ELF-1 (cell line): ENCODE measurements around the gene HPN.
"Not testable (repeated sequence)": the region's sequence is repeated elsewhere in the genome, so short reads cannot be mapped to it uniquely, and the experiment has no call there.

Source experiments
- DNase-seq: peaks from one replicate; pipeline ENCODE4 v3.0.0-alpha.2; 2016; ENCODE audit warnings: low read depth, low spot score

The HPN gene

DNA sequence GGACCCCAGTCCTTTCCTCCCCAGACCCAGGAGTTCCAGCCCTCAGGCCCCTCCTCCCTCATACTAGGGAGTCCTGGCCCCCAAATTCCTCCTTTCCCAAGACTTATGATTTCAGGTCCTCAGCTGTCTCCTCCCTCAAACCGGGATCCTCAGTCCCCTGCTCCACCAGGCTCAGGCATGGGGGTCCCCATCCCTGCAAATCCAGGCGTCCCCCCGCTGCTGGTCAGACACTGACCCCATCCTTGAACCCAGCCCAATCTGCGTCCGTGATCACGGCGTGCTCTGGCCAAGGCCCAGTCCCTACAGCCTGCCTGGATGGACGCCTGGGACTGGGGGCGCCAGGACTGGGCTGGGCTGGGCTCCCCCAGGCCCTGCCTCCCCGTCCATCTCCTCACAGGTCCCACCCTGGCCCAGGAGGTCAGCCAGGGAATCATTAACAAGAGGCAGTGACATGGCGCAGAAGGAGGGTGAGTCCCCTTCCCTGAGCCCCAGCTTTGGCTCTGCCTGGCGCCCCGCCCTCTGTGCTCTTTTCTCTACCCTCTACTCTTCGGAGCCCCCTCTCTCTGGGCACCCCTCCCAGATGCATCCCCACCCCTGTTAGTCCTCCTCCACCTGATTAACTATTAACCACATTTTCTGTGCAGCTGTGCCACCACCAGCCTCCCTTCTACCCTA is 672 bp downstream of the HPN start:
- DNase-seq, result no peak

DNA sequence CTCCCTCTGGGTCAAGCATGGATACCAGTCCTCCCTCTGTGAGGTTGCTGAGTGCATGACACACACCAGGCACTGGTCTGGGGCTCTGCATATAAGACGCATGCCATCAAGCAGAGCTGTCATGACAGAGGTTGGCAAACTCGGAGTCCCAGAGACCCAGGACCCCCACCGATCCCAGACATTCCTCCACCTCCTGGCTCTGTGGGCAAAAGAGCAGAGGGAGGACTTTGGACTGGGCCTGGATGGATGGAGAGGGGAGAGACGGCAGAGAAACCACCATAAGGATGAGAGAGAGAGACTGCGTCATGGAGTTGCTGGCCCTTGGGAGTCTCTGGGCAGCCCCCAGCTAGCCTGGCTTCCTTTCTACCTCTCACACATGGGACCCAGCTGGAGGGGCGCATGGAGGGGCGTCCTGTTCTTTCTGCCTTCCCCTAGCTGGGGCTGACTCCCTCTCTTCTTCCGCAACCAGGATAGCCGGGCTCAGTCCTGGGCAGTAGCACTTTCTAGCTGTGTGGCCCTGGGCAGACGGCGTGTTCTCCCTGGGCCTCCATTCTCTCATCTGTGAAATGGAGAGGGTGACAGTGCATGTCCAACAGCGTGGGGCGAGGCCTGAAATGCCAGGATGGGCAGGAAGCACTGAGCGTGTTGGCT is 1.6 kb downstream of the HPN start:
- DNase-seq, result no peak

DNA sequence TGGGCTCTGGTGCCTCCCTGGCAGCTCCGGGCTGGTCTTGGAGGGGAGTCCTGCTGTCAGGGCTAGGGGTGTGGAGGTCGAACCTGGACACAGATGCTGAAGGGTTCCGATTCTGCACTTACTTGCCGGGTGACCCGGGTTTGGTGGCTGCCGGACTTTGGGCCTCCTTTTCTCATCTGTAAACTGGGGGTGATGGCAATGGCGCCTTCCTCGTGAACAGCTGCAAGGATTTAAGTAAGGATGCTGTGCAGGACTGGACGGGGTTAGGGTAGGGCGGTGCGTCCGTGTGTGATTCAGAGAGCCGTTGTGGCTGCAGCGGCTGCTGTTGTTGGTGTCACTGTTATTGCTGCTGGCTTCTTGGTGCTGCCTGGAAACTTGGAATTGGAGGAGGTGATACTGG is 2.4 kb downstream of the HPN start:
- no peak for DNase-seq

DNA sequence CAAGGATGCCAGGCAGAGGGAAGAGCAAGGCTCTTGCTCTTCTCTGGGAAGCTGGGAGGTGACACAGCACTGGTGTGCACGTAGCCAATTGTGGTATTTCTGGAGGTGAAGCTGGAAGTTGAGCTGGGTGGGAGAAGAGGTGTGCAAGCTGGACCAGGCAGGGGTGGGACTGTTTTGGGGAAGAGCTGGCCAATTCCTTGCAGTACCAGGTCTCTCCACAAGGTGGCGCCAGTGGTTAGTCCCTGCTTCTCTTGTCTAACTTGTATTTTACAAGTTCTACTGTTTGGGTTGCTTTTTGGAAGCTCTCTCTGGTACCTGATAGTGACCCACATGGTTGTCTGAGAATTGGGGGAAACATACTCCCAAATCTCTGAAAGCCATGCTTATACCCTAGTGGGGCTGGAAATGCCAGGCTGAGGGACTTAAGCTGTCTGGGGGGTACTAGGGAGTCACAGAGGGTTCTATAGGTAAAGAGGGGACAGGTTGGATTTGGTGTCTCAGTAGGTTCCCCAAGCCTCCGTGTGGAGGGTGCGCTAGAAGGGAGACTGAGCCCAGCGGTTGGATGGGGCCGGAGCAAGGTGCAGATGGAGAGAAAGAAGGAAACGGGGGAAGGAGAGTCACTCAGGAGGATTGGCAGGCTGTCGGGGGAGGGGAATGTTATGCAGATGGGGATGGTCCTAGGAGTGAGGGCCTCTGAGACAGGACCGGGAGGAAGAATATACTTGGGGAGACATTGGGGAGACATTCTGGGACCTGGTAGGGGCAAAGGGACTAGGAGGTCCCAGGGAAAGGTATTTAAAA is 3.0 kb downstream of the HPN start:
- DNase-seq, result peak; percentile 94

DNA sequence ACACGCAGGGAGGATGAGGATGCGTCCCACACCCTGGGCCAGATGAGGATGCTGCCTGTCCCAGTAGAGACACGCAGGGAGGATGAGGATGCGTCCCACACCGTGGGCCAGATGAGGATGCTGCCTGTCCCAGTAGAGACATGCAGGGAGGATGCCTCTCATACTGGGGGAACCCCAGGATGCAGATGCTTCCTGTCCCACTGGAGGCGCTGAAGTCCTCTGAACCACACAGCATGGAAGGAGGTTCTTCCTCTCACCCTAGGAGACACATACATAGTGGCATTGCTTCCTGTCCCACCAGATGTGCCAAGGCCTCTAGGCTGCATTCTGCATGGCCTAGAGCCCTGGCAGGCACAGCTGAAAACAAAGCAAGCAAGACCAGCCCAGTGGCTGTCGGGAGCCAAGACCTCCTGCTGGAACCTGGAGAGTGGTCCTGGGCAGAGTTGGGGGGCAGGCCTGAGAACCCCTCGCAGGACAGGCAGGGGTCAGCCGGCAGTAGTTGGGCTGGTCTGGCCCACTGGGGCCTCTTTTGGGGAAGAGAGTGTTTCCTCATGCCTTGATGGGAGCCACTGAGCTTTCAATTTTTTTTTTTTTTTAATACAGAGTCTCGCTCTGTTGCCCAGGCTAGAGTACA is 4.3 kb downstream of the HPN start:
- DNase-seq, result peak; percentile 41

DNA sequence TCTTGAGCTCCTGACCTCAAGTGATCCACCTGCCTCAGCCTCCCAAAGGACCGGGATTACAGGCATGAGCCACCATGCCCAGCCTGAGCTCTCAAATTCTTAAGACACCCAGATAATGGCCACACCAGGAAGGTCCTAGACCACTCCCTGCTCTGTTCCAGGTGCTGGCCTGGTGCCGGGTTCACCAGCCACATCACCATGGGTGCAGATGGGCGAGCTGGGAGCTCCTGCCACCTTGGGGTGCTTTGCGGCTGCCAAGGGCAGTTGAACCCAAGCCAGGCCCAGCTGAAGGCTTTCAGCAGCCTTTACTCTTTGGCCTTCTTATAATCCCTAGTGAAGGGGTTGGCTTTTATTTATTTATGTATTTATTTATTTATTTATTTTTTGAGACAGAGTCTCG is 4.9 kb downstream of the HPN start:
- no peak for DNase-seq

DNA sequence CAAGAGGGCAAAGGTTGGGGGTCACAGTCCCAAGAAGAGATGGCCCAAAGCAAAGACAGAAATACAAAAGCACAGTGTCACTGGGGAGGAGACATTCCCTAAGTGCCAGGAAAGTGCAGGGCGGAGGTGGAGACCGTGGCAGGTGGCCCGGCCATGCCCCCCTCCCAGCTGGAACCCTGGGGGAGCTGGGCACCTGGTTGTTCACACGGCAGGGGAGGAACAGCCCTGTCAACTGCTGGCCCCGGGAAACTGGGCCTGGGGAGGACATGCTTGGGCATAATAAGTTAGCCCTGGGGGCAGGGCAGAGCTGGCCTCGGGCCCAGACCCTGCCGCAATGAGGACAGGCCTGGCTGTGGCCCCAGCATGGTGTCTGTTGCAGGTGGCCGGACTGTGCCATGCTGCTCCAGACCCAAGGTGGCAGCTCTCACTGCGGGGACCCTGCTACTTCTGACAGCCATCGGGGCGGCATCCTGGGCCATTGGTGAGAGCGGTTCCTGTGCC is 7.4 kb downstream of the HPN start:
- DNase-seq, result no peak

DNA sequence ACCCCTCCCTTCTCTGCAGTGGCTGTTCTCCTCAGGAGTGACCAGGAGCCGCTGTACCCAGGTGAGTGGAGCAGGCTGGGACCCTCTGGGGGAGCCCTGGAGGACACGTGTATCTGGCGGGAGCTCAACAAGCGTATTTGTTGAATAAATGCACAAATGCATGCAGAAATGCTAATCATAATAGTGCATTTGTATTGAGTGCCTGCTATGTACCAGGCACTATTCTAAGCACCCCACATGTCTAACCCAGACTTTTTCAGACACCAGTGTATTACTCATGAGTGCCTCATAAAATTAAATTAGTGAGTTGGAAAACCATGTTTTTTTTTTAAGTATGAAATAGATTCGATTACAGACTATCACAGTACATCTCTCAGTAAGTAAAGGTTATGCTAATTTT is 7.9 kb downstream of the HPN start:
- DNase-seq, result no peak

DNA sequence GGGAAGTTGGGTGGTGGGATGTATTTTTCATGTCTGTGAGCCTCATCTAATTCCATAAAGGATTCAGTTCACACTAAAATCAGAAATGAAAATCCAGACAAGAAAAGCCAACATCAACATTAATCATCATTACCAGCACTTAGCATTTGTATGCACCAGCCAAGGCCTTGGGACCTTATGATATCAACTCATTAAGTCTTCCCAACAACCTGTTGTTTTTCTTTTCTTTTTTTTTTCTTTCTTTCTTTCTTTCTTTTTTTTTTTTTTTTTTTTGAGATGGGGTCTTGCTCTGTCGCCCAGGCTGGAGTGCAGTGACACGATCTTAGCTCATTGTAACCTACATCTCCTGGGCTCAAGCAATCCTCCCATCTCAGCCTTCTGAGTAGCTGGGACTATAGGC is 9.1 kb downstream of the HPN start:
- not testable (repeated sequence) for DNase-seq

DNA sequence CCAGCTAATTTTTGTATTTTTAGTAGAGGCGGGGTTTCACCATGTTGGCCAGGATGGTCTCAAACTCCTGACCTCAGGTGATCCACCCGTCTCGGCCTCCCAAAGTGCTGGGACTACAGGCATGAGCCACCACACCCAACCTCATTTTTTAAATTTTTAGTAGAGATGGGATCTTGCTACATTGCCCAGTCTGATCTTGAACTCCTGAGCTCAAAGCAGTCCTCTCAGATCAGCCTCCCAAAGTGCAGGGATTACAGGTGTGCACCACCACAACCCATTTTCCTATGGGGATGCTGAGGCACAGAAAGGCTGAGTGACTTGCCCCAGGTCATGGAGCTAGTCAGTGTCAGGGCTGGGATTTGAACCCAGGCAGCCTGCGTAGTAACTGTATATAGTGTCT is 9.7 kb downstream of the HPN start:
- DNase-seq, result not testable (repeated sequence)

DNA sequence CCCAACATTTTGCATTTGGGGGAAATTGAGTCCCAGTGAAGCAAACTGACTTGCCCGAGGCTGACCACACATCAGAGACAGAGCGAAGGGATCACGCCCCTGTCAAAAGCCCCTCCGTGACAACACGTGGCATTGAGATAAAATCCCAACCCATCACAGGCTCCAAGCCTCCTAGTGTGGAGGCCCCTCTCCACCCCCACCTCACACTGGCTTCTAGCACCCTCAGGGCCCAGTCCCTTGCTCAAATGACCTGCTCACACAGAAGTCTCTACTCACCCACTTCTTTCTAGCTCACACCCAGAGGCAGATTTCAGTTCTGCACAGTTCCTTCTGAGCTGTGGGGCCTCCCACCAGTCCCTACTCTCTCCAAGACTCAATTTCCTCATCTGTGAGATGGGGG is 10.3 kb downstream of the HPN start:
- no peak for DNase-seq

DNA sequence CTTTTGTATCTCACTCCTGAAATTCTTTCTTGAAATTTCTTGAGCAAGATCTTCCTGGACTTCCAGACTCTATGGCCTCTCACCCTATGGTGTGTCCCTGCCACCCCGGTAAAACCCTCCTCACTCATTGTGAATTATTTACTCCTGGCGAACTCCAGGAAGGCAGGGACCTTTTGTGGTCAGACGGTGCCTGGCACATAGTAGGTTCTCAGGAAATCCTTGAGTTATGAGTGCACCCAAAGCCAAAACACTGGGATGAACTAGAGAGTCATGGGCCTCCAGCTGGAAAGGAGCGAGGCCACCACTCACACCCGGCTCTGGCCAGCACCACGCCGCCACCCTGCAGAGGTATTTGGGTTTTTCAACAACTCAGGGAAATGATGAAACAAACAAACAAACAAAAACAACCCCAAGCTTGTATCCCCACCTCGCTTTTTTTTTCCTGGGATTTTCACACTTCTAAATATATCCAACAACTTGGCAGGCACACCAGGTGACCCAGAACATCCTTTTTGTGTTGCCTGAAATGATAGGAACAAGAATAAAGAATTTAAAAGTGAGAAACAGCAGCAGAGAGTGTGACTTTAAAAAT is 11.2 kb downstream of the HPN start:
- no peak for DNase-seq

DNA sequence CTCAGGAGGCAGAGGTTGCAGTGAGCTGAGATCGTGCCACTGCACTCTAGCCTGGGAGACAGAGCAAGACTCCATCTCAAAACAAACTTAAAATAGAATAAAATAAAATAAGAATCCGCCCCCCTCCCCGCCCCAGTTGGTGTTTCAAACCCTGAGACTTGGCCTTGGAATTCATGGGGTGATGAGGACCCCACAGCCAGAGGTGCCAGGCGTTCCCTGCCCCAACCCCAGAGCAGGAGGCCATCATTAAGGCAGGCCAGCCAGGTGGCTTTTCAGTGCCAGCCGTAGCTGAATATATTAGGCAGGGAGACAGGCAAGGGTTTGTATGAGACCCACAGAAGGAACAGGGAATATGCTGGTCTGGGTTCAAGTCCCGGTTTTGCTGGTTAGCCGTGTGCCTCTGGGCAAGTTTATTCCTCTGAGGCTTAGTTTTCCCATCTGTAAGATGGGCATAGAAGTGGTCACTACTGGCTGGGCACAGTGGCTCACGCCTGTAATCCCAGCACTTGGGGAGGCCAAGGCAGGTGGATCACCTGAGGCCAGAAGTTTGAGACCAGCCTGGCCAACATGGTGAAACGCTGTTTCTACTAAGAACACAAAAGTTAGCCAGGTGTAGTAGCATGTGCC is 12.3 kb downstream of the HPN start:
- DNase-seq, result no peak

DNA sequence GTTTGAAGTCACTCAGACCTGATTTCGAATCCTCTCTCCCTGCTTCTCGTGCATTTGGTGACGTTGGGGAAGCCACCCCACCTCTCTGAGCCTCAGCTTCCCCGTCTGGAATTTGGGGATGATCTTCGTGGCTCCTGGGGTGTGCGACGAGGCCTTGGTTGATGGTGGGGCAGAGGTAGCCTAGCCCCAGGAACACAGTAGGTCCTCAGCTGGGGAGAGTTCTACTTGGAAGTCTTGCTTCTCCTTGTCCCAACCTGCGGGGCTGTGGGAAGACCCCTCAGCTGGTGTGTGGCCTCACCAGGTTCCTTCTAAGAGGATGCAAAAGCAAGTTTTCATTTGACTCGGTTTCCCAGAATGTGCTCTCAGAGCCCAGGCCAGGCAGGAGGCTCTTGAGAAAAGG is 13.1 kb downstream of the HPN start:
- DNase-seq, result no peak

DNA sequence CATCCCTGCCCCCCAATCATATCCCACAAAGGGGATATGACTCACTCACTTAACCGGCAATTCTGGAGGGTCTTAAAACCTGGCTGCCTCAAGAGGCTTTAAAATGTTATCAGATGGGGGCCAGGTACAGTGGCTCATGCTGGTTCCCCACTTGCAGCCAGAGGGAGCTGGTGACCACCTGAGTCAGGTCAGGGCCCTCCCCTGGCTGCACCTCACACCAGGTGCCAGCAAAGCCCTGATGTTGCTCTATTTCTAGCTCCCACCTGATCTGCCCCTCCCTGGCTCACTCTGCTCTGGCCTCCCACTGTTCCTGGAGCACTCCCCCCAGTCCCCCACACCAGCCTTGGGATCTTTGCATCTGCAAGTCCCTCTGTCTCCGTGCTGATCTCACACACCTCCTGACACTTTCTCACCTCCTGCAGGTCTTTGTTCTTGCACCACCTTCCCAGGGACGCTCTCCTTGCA is 14.2 kb downstream of the HPN start:
- DNase-seq, result peak; percentile 86

DNA sequence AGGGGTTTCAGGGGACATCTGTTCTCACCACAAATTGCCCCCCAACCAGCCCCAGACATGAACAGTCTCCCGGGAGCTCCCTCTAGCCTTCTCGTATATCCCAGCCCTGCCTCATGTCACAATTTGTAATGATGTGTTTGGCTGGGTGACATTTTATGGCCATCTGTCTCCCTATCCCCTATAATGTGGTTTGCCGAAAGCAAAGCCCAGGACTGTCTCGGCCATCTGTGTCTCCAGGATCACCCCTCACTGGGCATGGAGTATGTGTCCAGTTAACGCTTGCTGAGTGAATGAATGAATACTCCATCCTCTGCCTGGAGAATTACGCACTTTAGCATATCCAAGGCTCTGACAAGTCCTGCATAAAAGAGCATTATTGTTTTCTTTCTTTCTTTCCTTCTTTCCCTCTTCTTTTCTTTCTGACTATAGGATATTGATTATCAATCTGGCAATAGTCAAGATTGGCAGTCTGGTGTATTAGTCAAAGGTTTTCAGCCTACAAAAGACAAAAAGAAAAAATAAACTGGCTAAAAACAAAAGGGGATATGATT is 15.1 kb downstream of the HPN start:
- no peak for DNase-seq

DNA sequence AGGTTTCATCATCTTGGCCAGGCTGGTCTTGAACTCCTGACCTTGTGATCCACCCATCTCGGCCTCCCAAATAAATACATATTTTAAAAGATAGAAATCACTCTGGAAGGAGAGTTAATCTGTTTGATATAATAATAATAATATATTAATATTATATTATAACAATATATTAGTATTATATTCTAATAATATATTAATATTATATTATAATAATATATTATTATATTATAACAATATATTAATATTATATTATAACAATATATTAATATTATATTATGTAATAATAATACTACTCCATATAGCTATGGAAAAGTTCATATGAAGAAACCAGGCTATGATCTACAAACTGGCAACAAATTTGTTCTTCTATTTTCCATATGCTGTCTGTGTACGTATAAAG is 16.8 kb downstream of the HPN start:
- DNase-seq, result no peak

DNA sequence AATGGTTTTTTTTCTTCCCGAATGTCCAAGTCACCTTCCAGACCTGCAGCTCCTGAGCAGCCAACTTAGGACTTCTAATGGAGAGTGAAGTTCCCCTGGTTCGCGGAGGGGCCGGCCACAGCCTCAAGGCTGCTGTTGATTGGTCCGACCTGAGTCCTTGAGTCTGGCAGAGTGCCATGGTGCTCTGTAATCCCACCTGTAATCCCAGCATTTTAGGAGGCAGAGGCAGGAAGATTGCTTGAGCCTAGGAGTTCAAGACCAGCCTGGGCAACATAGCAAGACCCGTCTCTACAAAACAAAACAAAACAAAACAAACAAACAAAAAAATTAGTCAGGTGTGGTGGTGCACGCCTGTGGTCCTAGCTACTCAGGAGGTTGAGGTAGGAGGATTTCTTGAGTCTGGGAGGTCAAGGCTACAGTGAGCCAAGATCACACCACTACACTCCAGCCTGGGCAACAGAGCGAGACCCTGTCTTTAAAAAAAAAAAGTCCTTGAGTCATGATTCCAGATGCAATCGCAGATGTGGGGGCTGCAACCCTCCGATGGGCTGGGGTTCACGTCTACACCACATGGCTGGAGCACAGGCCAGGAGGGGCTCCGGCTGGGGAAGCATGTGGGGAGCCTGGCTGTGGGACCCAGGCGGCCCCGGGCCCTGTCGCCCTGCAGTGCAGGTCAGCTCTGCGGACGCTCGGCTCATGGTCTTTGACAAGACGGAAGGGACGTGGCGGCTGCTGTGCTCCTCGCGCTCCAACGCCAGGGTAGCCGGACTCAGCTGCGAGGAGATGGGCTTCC is 17.7 kb downstream of the HPN start:
- peak; percentile 46 for DNase-seq

DNA sequence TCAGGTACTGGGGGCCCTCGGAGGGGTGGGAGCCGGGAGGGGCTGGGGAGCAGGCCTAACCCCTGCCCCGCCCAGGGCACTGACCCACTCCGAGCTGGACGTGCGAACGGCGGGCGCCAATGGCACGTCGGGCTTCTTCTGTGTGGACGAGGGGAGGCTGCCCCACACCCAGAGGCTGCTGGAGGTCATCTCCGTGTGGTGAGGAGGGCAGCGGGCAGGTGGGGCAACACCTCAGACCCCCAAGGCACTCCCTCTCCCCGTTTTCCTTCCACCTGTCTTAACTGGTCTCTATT is 18.2 kb downstream of the HPN start:
- DNase-seq, result no peak

DNA sequence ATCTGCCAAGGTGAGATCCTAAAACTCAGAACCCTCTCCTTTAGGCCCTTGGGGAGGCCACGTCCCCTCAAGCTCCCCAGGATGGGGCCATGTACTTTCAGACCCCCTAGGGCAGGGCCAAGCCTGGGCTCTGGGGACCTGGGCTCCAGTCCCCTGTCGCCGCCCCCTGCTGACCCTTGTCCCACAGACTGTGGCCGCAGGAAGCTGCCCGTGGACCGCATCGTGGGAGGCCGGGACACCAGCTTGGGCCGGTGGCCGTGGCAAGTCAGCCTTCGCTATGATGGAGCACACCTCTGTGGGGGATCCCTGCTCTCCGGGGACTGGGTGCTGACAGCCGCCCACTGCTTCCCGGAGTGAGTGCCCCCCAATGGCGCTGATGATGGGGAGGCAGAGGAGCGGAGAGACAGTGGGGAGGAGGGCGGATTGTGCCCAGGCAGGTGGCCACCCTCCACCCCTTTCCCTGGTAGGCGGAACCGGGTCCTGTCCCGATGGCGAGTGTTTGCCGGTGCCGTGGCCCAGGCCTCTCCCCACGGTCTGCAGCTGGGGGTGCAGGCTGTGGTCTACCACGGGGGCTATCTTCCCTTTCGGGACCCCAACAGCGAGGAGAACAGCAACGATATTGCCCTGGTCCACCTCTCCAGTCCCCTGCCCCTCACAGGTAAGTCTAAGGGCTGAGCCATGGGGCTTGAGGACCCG is 18.8 kb downstream of the HPN start:
- no peak for DNase-seq
